MM.1S (cell line): ENCODE data around the gene HNRNPR.

ENCODE experiments used
- DNase-seq: peaks from one replicate; pipeline ENCODE4 v3.0.0-alpha.2; 2015
- H2AFZ ChIP-seq: fragments of 300-600 bp; sonication (generic); 2 replicates; pipeline ENCODE4 v1.6.0; 2016; ENCODE audit warnings: antibody characterized with exemption, low read length
- H3F3A ChIP-seq: fragments of 300-600 bp; sonication (generic); 2 replicates; pipeline ENCODE4 v1.6.1; 2016; ENCODE audit warnings: mild to moderate bottlenecking, antibody characterized with exemption, low read length, moderate library complexity, mixed read lengths; ENCODE audit not compliant: insufficient read depth
- H3K27ac ChIP-seq: fragments of 300-600 bp; sonication (generic); 2 replicates; pipeline ENCODE4 v1.5.1; 2016; ENCODE audit warnings: mild to moderate bottlenecking, low read length
- H3K27me3 ChIP-seq: fragments of 300-600 bp; sonication (generic); replicated peaks from 2 replicates; pipeline ENCODE4 v1.6.0; 2016; ENCODE audit warnings: low read length; ENCODE audit not compliant: insufficient read depth
- H3K36me3 ChIP-seq: fragments of 300-600 bp; sonication (generic); replicated peaks from 2 replicates; pipeline ENCODE4 v1.6.1; 2016; ENCODE audit warnings: mild to moderate bottlenecking, low read length, mixed read lengths; ENCODE audit not compliant: insufficient read depth
- H3K4me1 ChIP-seq: fragments of 300-600 bp; sonication (generic); 2 replicates; pipeline ENCODE4 v1.6.1; 2016; ENCODE audit warnings: low read length, mixed read lengths
- H3K4me2 ChIP-seq: fragments of 300-600 bp; sonication (generic); 2 replicates; pipeline ENCODE4 v1.6.0; 2016; ENCODE audit warnings: low read depth, low read length
- H3K4me3 ChIP-seq: fragments of 300-600 bp; sonication (generic); 2 replicates; pipeline ENCODE4 v1.5.1; 2016; ENCODE audit warnings: low read length, mixed read lengths
- H3K79me2 ChIP-seq: fragments of 300-600 bp; sonication (generic); 2 replicates; pipeline ENCODE4 v1.6.1; 2016; ENCODE audit warnings: mixed run types, low read length, mixed read lengths
- H3K9ac ChIP-seq: fragments of 300-600 bp; sonication (generic); 2 replicates; pipeline ENCODE4 v1.6.1; 2016; ENCODE audit warnings: low read length, mixed read lengths
- H3K9me2 ChIP-seq: fragments of 300-600 bp; sonication (generic); replicated peaks from 2 replicates; pipeline ENCODE4 v1.6.1; 2016; ENCODE audit warnings: mild to moderate bottlenecking, low read length, mixed read lengths; ENCODE audit not compliant: insufficient read depth
- H3K9me3 ChIP-seq: fragments of 300-600 bp; sonication (generic); replicated peaks from 2 replicates; pipeline ENCODE4 v1.6.1; 2016; ENCODE audit warnings: mild to moderate bottlenecking, low read length, mixed read lengths; ENCODE audit not compliant: insufficient read depth
- H4K20me1 ChIP-seq: fragments of 300-600 bp; sonication (generic); 2 replicates; pipeline ENCODE4 v1.6.1; 2016; ENCODE audit warnings: mild to moderate bottlenecking, low read length, moderate library complexity, mixed read lengths; ENCODE audit not compliant: insufficient read depth
- EZH2 ChIP-seq: fragments of 300-600 bp; sonication (generic); optimal IDR thresholded peaks from 2 replicates; pipeline ENCODE3; 2017; ENCODE audit warnings: low read depth, mild to moderate bottlenecking, antibody characterized with exemption, low read length, mixed read lengths
- EZH2phosphoT487 ChIP-seq: fragments of 300-600 bp; sonication (generic); IDR thresholded peaks from 2 replicates; pipeline ENCODE4 v1.6.1; 2018; ENCODE audit warnings: antibody characterized with exemption, low read length
- TF ChIP-seq, protein P1 (sequence below): fragments of 300-600 bp; sonication (generic); IDR thresholded peaks from 2 replicates; pipeline ENCODE4 v1.5.1; 2016; ENCODE audit warnings: antibody characterized with exemption, low read length, mixed read lengths

HNRNPR gene

DNA sequence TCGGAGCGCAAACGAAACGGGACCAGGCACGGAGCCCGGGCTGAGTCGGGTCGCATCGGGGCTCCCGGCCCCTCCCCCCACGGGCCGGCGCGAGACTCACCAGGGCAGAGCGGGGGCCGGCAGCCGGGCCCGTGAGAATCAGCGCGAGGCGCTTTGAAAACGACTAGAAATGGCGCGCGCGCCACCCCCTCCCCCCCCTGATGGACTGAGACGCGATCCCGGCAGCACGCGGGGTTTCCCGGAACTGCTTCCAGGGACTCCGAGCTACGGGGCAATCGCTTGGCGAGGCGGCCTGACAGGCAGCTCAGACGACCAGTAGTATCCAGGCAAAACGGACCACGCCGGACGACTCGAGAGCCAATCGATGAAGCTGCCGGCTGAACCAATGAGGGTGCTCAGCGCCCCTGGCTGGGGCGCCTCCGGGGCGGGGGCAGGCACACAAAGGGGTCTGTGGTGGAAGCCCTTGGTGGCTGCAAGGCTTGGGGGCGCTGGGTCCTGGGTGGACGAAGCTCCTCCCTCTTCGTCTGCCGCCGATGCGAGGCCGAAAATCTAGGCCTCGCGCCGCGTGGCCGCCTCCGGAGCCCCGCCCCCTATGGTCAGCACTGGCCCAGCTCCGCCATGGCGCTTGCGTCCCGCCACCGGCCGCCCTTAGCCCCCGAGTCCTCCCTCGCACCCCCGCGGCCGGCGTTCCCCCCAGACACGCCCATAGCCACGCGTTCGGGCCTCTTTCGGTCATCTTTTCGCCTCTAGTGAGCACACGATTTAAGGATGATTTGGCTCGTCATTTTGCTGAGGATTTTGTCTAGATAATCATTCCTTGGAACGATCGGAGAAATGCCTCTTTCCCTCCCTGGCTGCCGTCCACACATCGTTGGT lies at the start of gene HNRNPR:
Gene HNRNPR, minus strand, starts transcription at position 174 of the 876 bp plus-strand sequence. CDS start 3,276 bp downstream, outside the sequence.
- Histone ChIP-seq H2AFZ (peak within 1 kb of the TSS; percentile 71), H3K36me3 (no peaks in the 10 kb centered on the region), H3K9me3 (no peaks in the 10 kb centered on the region), H3K9me2 (no peaks in the 10 kb centered on the region), H3K27me3 (no peaks in the 10 kb centered on the region), H3K9ac (peak within 1 kb of the TSS; percentile 83), H3K4me1 (peaks cover 15% of the 10 kb centered on the region; the same call in 1 of the 2 replicates), H3F3A (peaks cover 11% of the 10 kb centered on the region), H4K20me1 (peaks cover 29% of the 10 kb centered on the region), H3K4me2 (peak within 1 kb of the TSS; percentile 98), H3K79me2 (peaks cover 47% of the 10 kb centered on the region), H3K4me3 (peak within 1 kb of the TSS; percentile 69), H3K27ac (peak within 1 kb of the TSS; percentile 81)
- peak; percentile 100 for DNase-seq
- TF ChIP-seq, protein P1, sequence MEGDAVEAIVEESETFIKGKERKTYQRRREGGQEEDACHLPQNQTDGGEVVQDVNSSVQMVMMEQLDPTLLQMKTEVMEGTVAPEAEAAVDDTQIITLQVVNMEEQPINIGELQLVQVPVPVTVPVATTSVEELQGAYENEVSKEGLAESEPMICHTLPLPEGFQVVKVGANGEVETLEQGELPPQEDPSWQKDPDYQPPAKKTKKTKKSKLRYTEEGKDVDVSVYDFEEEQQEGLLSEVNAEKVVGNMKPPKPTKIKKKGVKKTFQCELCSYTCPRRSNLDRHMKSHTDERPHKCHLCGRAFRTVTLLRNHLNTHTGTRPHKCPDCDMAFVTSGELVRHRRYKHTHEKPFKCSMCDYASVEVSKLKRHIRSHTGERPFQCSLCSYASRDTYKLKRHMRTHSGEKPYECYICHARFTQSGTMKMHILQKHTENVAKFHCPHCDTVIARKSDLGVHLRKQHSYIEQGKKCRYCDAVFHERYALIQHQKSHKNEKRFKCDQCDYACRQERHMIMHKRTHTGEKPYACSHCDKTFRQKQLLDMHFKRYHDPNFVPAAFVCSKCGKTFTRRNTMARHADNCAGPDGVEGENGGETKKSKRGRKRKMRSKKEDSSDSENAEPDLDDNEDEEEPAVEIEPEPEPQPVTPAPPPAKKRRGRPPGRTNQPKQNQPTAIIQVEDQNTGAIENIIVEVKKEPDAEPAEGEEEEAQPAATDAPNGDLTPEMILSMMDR, result no peak
- TF ChIP-seq EZH2phosphoT487, result no peak
- TF ChIP-seq EZH2, result no peak

DNA sequence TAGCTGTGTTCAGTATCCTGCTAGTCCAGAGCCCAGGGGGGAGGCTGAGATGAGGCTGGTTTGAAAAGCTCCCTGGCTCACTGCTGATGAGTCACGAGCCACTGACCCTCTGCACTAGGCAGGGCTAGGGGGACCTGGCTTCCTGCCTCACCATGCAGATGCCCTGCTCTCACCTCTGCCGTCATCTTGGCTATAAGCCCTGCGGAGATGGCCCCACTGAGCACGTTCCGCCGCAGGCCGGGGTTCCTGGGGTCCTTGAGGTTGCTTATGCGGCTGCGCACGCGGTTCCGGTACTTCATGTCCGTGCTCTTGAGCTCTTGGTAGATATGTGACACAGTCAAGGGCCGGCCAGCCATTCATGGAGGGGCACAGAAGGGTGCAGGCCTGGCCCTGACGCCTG lies 49.6 kb upstream of the HNRNPR start:
- no peaks in the 10 kb centered on the region for H3K27me3 ChIP-seq

DNA sequence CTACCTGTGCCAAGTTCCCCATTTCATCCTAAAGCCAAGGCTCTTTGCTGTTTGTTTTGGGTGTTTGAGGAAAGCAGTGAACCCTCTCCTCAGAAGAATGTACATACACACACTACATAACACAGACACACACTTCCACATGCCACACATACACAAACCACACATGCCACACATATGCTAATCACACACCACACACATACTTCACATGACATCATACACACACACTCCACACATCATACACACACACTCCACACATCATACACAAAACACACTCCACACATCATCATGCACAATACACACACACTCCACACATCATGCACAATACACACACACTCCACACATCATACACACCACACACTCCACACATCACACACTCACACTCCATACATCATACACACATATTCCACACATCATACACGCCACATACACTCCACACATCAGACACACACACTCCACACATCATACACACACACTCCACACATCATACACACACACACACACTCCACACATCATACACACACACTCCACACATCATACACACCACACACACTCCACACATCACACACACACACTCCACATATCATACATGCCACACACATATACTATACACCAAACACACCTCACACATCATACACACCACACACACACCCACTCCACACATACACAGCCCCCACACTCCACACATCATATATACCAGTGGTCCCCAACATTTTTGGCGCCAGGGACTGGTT lies 48.2 kb upstream of the HNRNPR start:
- H3F3A ChIP-seq, result no peaks in the 10 kb centered on the region
- H4K20me1 ChIP-seq, result no peaks in the 10 kb centered on the region
- no peak for DNase-seq
- H3K9me2 ChIP-seq, result no peaks in the 10 kb centered on the region
- TF ChIP-seq EZH2, result no peak
- TF ChIP-seq EZH2phosphoT487, result no peak
- TF ChIP-seq, protein P1, result no peak
- H3K4me1 ChIP-seq, result peaks cover 4% of the 10 kb centered on the region; the same call in 1 of the 2 replicates
- no peaks in the 10 kb centered on the region for H3K79me2 ChIP-seq
- H3K9ac ChIP-seq, result no peak overlapping the region
- no peaks in the 10 kb centered on the region for H3K36me3 ChIP-seq
- H3K27me3 ChIP-seq, result no peaks in the 10 kb centered on the region
- H3K4me3 ChIP-seq, result no peak overlapping the region
- H3K27ac ChIP-seq, result no peak overlapping the region
- H3K4me2 ChIP-seq, result no peak overlapping the region
- H2AFZ ChIP-seq, result no peak overlapping the region
- H3K9me3 ChIP-seq, result no peaks in the 10 kb centered on the region

More for the DNA sequence above, 49.6 kb upstream of the HNRNPR start:
- peaks cover 4% of the 10 kb centered on the region; the same call in 1 of the 2 replicates for H3K4me1 ChIP-seq
- no peaks in the 10 kb centered on the region for H3K9me2 ChIP-seq
- no peak overlapping the region for H3K4me2 ChIP-seq
- H3K27ac ChIP-seq, result no peak overlapping the region
- H3K9ac ChIP-seq, result no peak overlapping the region
- H2AFZ ChIP-seq, result no peak overlapping the region
- H3K9me3 ChIP-seq, result no peaks in the 10 kb centered on the region
- no peaks in the 10 kb centered on the region for H3F3A ChIP-seq
- no peaks in the 10 kb centered on the region for H3K36me3 ChIP-seq
- H3K4me3 ChIP-seq, result no peak overlapping the region
- no peak for DNase-seq
- TF ChIP-seq, protein P1, result no peak
- no peak for TF ChIP-seq EZH2
- TF ChIP-seq EZH2phosphoT487, result no peak
- H3K79me2 ChIP-seq, result no peaks in the 10 kb centered on the region
- H4K20me1 ChIP-seq, result no peaks in the 10 kb centered on the region
